ENCODE measurements around the gene FSTL4.

The FSTL4 gene

DNA sequence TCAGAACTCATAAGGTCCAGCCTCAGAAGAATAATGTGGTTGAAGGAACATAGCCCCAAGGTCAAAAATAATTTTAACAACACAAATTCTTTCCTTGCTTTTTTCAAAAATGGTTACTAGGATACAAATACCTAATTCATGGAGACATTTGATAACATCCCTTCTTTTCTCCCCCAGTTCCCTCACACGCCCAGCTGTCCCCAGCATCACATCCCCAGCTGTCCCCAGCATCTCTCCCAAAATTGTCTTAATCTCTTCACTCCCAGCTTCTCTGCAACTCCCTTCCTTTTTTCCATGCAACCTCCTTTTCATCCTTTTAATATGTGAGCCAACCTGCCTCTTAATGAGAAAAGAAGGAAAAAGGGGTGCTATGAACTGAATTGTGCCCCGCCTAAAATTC is 77.8 kb downstream of the FSTL4 start:
- H3K27ac ChIP-seq, result no peak overlapping the region
- no peaks in the 10 kb centered on the region for H3K36me3 ChIP-seq
- no peaks in the 10 kb centered on the region for H3K4me1 ChIP-seq
- H3K4me2 ChIP-seq, result no peak overlapping the region
- no peaks in the 10 kb centered on the region for H4K20me1 ChIP-seq
- H3K9ac ChIP-seq, result no peak overlapping the region
- H3K4me3 ChIP-seq, result no peak overlapping the region
- TF ChIP-seq Cebpa-rat (IDR thresholded peaks at IDR 0.05), result no peak
- H3K9me3 ChIP-seq, result no peaks in the 10 kb centered on the region
- no peaks in the 10 kb centered on the region for H3K27me3 ChIP-seq

DNA sequence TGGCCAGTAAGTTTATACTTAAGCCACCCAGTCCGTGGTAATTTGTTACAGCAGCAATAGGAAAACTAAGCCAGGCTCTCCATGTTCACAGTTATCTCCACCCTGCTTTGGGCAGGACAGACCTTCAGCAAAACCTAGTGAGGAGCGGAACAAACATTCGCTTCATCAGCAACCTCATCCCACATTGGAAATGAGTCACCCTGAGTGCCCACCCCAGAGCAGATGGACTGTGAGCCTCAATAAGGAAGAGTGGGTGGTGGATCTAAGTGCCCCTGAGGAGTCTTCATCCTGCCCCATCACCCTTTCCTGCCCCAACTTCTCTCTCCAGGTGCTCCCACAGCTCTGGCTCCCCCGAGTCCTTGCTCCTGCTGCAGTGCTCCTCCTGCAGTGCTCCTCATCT is 78.8 kb downstream of the FSTL4 start:
- Histone ChIP-seq H3K27me3 (no peaks in the 10 kb centered on the region), H3K4me2 (no peak overlapping the region), H3K4me3 (no peak overlapping the region), H4K20me1 (no peaks in the 10 kb centered on the region), H3K36me3 (no peaks in the 10 kb centered on the region), H3K9me3 (no peaks in the 10 kb centered on the region), H3K4me1 (no peaks in the 10 kb centered on the region), H3K9ac (no peak overlapping the region), H3K27ac (no peak overlapping the region)
- TF ChIP-seq Cebpa-rat (IDR thresholded peaks at IDR 0.05), result no peak

DNA sequence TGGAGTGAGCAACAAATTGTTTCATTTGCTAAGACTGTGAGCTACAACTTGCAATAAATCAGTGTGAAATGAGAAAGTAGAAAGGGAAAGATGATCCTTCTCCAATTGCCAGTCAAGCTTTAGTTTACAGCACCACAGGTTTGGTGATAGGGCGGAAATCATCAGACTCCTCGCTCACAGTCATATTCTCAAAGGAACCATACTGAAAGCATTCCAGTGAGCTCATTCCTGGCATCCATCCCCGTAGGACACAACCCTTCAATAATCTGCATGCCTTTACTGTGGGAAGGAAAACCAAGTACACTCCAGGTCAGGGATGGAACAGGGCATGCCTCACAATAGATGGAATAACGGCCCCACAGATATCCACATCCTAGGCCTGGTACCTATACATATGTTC is 80.7 kb downstream of the FSTL4 start:
- H3K27ac ChIP-seq, result no peak overlapping the region
- no peak overlapping the region for H3K4me3 ChIP-seq
- H3K9ac ChIP-seq, result no peak overlapping the region
- H3K9me3 ChIP-seq, result no peaks in the 10 kb centered on the region
- H3K4me1 ChIP-seq, result no peaks in the 10 kb centered on the region
- no peaks in the 10 kb centered on the region for H3K27me3 ChIP-seq
- TF ChIP-seq Cebpa-rat (IDR thresholded peaks at IDR 0.05), result no peak
- H3K4me2 ChIP-seq, result no peak overlapping the region
- H4K20me1 ChIP-seq, result no peaks in the 10 kb centered on the region
- H3K36me3 ChIP-seq, result no peaks in the 10 kb centered on the region

- Histone ChIP-seq H3K4me2 (no peak overlapping the region), H3K27ac (no peak overlapping the region), H4K20me1 (no peaks in the 10 kb centered on the region), H3K4me1 (no peaks in the 10 kb centered on the region), H3K9me3 (no peaks in the 10 kb centered on the region), H3K27me3 (no peaks in the 10 kb centered on the region), H3K36me3 (no peaks in the 10 kb centered on the region), H3K4me3 (no peak overlapping the region), H3K9ac (no peak overlapping the region)
- TF ChIP-seq Cebpa-rat (IDR thresholded peaks at IDR 0.05), result no peak
Measured at GRCh38 chr5:133531178-133531577, 81.2 kb downstream of the FSTL4 start.

DNA sequence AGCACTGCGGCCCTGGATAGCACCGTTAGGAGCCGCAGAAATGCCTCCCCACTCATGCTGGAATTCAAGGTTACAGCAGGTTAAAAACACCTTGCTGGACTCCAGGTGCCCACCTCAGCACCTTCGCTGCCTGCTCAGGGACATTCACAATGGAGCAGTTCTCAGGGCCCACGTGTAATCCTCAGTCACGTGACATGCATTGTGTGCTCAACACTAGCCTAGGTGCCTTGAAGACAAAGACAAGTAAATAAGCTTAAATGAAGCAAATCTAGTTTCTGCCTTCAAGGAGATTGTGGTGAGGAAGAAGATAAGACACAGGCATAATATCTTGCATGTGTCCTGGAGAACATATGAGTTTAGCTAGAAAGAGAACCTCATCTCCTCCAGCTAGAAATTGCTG is 82.1 kb downstream of the FSTL4 start:
- H3K4me2 ChIP-seq, result no peak overlapping the region
- no peak overlapping the region for H3K9ac ChIP-seq
- no peaks in the 10 kb centered on the region for H3K4me1 ChIP-seq
- H3K9me3 ChIP-seq, result no peaks in the 10 kb centered on the region
- H4K20me1 ChIP-seq, result no peaks in the 10 kb centered on the region
- H3K4me3 ChIP-seq, result no peak overlapping the region
- no peaks in the 10 kb centered on the region for H3K27me3 ChIP-seq
- TF ChIP-seq Cebpa-rat (IDR thresholded peaks at IDR 0.05), result no peak
- no peaks in the 10 kb centered on the region for H3K36me3 ChIP-seq
- H3K27ac ChIP-seq, result no peak overlapping the region

DNA sequence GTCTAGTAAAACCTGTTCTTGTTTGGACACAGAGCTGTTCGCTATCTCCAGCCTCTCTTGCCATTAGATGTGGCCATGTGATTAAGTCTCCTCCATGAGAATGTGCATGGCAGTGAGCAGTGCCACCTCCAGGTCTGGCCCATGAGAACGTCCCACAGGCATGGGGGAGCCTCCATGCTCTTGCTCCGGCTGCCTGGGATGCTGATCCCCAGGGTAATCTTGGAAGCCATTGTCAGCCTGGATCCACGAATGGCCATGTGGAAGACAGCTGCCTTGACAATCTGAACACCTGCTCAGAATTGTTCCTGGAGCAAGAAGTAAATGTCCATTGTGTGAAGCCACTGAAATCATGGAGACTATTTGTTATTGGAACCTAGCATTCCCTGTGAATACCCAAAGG is 83.5 kb downstream of the FSTL4 start:
- TF ChIP-seq Cebpa-rat (IDR thresholded peaks at IDR 0.05), result no peak
- H4K20me1 ChIP-seq, result no peaks in the 10 kb centered on the region
- no peak overlapping the region for H3K9ac ChIP-seq

GRCh38 chr5:133527311-133527710 is 85.0 kb downstream of the FSTL4 start:
- Histone ChIP-seq H3K9me3 (no peaks in the 10 kb centered on the region), H3K27ac (no peak overlapping the region), H3K4me1 (no peaks in the 10 kb centered on the region), H3K9ac (no peak overlapping the region), H3K27me3 (no peaks in the 10 kb centered on the region), H4K20me1 (no peaks in the 10 kb centered on the region), H3K4me3 (no peak overlapping the region), H3K36me3 (no peaks in the 10 kb centered on the region), H3K4me2 (no peak overlapping the region)
- TF ChIP-seq Cebpa-rat (IDR thresholded peaks at IDR 0.05), result no peak

More for the DNA sequence above, 83.5 kb downstream of the FSTL4 start:
- Histone ChIP-seq H3K4me3 (no peak overlapping the region), H3K4me2 (no peak overlapping the region), H3K36me3 (no peaks in the 10 kb centered on the region), H3K4me1 (no peaks in the 10 kb centered on the region), H3K27me3 (no peaks in the 10 kb centered on the region), H3K27ac (no peak overlapping the region), H3K9me3 (no peaks in the 10 kb centered on the region)

- Histone ChIP-seq H3K4me2 (no peak overlapping the region), H3K27ac (no peak overlapping the region), H3K36me3 (no peaks in the 10 kb centered on the region), H3K4me1 (no peaks in the 10 kb centered on the region), H3K4me3 (no peak overlapping the region), H3K9ac (no peak overlapping the region), H3K27me3 (no peaks in the 10 kb centered on the region), H3K9me3 (no peaks in the 10 kb centered on the region), H4K20me1 (no peaks in the 10 kb centered on the region)
- TF ChIP-seq Cebpa-rat (IDR thresholded peaks at IDR 0.05), result no peak
Measured at GRCh38 chr5:133526368-133526767, 86.0 kb downstream of the FSTL4 start.

DNA sequence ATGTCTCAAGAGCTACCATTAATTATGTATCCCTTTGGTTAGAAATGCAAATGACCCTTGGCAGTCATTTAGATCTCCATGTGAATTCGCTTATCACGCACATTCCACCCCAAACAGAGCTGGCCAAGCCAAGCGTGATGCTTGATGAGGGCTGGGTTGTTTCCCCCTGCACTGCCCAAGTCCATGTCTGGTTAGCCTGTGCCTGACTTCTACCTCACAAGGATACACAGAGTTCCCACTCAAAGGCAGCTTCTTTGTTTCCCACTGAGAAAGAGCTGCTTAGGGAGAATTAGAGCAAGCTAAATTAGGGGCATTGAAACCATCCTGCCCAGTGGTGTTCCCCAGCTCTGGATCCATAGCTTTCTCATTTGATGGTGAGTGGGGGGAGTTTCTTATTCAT is 87.2 kb downstream of the FSTL4 start:
- Histone ChIP-seq H3K9me3 (no peaks in the 10 kb centered on the region), H3K4me2 (no peak overlapping the region), H3K27me3 (no peaks in the 10 kb centered on the region), H3K9ac (no peak overlapping the region), H3K4me1 (no peaks in the 10 kb centered on the region), H4K20me1 (no peaks in the 10 kb centered on the region), H3K4me3 (no peak overlapping the region), H3K36me3 (no peaks in the 10 kb centered on the region), H3K27ac (no peak overlapping the region)
- no peak for TF ChIP-seq Cebpa-rat (IDR thresholded peaks at IDR 0.05)

DNA sequence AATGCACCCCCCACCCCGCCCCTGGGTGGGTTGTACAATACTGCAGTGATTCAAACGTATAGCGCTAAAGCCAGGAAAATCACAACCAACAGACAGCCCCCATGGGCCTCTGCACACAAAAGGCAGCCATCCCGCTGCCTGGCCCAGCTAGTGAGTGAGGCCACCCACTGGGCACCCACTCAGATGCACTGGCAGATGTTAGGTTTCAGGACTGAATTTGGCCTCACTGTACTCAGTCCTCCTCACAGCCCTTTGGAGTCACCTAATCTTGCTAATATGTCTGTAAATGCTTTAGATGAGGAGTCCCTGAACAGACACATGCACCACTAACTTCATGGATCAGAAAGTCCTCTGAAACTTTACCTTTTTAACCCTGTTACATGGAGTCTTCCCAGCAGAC is 87.7 kb downstream of the FSTL4 start:
- H3K27ac ChIP-seq, result no peak overlapping the region
- H3K27me3 ChIP-seq, result no peaks in the 10 kb centered on the region
- no peaks in the 10 kb centered on the region for H3K9me3 ChIP-seq
- H4K20me1 ChIP-seq, result no peaks in the 10 kb centered on the region
- H3K4me2 ChIP-seq, result no peak overlapping the region
- no peaks in the 10 kb centered on the region for H3K4me1 ChIP-seq
- H3K36me3 ChIP-seq, result no peaks in the 10 kb centered on the region
- no peak for TF ChIP-seq Cebpa-rat (IDR thresholded peaks at IDR 0.05)
- no peak overlapping the region for H3K4me3 ChIP-seq
- no peak overlapping the region for H3K9ac ChIP-seq

- H3K4me2 ChIP-seq, result no peak overlapping the region
- no peaks in the 10 kb centered on the region for H4K20me1 ChIP-seq
- H3K36me3 ChIP-seq, result no peaks in the 10 kb centered on the region
- no peaks in the 10 kb centered on the region for H3K9me3 ChIP-seq
- H3K27ac ChIP-seq, result no peak overlapping the region
- no peak overlapping the region for H3K4me3 ChIP-seq
- no peaks in the 10 kb centered on the region for H3K27me3 ChIP-seq
- no peaks in the 10 kb centered on the region for H3K4me1 ChIP-seq
- H3K9ac ChIP-seq, result no peak overlapping the region
- no peak for TF ChIP-seq Cebpa-rat (IDR thresholded peaks at IDR 0.05)
Measured at GRCh38 chr5:133523961-133524586, 88.3 kb downstream of the FSTL4 start.
